ENCODE results near the gene MAP6. TPM values are rescaled to one million over a fixed set of nuclear protein-coding genes. Genes with fewer than 3 reads are reported as not detected.

MAP6 gene
- total and polyA plus RNA-seq, 9 of the 15 experiments (the other 6 are each of a cell fraction or from before 2014, with no cell fraction given): not detected

GRCh38 chr11:75602951-75603350 is 65.9 kb downstream of the MAP6 start:
- DNase-seq (ENCODE audit: extremely low read depth in 1 of 4, low spot score in 3 of 4) (no peak), ATAC-seq (no peak), FAIRE-seq (no peak)
- Histone ChIP-seq H4K20me1 (replicated peaks; ENCODE audit: control insufficient read depth, insufficient read depth, low read length) (no peaks in the 10 kb centered on the region), H2AFZ (ENCODE audit: low read depth, low read length) (no peak overlapping the region), H3K36me3 (ENCODE audit: control insufficient read depth, insufficient read depth, low read length) (no peaks in the 10 kb centered on the region), H3K9me1 (ENCODE audit: control insufficient read depth, insufficient read depth, low read length) (no peaks in the 10 kb centered on the region), H3K79me2 (ENCODE audit: control insufficient read depth, insufficient read depth, low read length) (no peaks in the 10 kb centered on the region), H3K27me3 (ENCODE audit: control insufficient read depth in 2 of 2, insufficient read depth in 2 of 2, low read length in 2 of 2) (peaks cover 27 to 31% of the 10 kb centered on the region in 2 experiments; a peak in 4 of 5 replicates), H3K4me1 (replicated peaks in 1 of 2; ENCODE audit: control insufficient read depth in 2 of 2, insufficient read depth in 2 of 2, low read length in 2 of 2) (no peaks in the 10 kb centered on the region), H3K4me2 (ENCODE audit: insufficient read depth, low read length) (no peak overlapping the region), H3K27ac (ENCODE audit: extremely low read depth, low read depth, low read length) (no peak overlapping the region), H3K9ac (ENCODE audit: insufficient read depth in 1 of 2, low read depth in 2 of 2, low read length in 2 of 2) (no peak overlapping the region), H3K9me3 (replicated peaks; ENCODE audit: control insufficient read depth, insufficient read depth, low read depth, low read length) (no peaks in the 10 kb centered on the region), H3K4me3 (no peak overlapping the region)
- WGBS (ENCODE audit: insufficient coverage, low coverage, missing lambda C conversion rate): 18% methylated on average over 8 of the region's 8 CpGs
- TF ChIP-seq SP1 (CRISPR knock-in tag; IDR thresholded peaks at IDR 0.05) (no peak), ZNF354B (CRISPR knock-in tag; IDR thresholded peaks at IDR 0.05) (no peak), GTF2F1 (IDR thresholded peaks at IDR 0.05; ENCODE audit: low read depth, low read length) (no peak), COPS2 (conservative IDR thresholded peaks at IDR 0.05) (no peak), ZNF184 (CRISPR knock-in tag; IDR thresholded peaks at IDR 0.05) (no peak), CEBPZ (IDR thresholded peaks at IDR 0.05; ENCODE audit: borderline replicate concordance, low read depth, low read length) (no peak), CHD2 (IDR thresholded peaks at IDR 0.05; ENCODE audit: low read depth, low read length) (no peak), ZNF518B (CRISPR knock-in tag; IDR thresholded peaks at IDR 0.05) (no peak)
- intact Hi-C loops (cut with micrococcal nuclease) (no loop called here), in situ Hi-C loops (cut with MboI) (no loop called here)
- ChIA-PET POLR2A (no interaction called here), CTCF (ENCODE audit: low intra/inter-chr PET ratio) (no interaction called here)
- no TSS peak for BruUV-seq (replicated peaks)

All from K562 (cell line).